GM18873 (cell line): ENCODE results near the gene EDN2.

Experiments
- ATAC-seq: cut with Tn5 transposase; IDR thresholded peaks from one replicate; pipeline ENCODE4 v1.9.1; 2021; ENCODE audit warnings: mild to moderate bottlenecking, moderate library complexity, moderate number of reproducible peaks; ENCODE audit not compliant: unreplicated experiment, low FRiP score

The EDN2 gene

DNA sequence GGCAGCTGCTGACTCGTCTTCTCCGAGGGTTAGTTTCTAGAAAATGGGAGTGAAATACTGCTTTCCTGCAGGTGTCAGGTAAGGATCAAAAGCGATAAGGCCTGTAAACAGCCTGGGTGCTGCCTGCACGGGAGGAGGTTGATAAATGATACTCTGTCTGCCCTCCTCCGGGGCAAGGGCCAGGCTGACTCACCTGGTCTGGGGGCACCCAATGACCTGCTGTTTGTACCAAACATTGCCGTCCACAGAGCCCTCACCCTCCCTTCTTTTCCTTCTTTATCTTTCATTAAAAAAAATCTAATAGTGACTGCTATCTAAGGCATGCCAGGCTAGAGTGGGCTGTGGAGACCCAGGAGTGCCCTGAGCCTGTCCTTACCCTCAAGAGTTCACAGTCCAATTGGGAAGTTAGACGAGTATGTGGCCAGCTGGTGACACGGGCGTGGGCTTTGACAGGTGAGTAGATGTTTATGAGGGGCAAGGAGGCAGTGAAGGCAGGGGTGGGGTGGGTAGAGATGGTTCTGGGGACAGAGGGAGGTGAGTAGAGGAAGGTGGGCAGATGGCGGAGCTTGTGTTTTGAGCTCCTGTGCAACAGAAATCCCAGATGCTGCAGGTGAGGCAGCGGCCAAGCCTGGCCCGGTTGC, 16.2 kb downstream of the EDN2 start:
- no peak for ATAC-seq

DNA sequence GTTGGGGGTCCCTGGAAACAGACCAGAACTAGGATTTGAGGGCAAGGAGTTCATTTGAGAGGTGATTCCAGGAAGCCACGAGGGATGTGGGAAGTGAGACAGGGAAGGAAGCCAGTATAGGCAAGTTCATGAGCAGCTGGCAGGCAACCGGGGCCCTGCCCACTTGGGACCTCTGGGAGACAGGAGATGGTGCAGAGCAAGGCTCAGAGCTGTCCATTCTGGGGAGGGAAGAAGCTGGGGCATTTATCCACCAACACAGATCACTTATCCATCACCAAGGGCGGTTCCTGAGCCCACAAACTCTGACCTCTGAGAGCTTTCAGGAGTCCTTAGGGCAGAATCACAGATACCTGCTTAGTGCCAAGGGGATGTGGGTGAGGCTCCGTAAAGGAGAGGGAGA, 16.8 kb downstream of the EDN2 start:
- no peak for ATAC-seq

DNA sequence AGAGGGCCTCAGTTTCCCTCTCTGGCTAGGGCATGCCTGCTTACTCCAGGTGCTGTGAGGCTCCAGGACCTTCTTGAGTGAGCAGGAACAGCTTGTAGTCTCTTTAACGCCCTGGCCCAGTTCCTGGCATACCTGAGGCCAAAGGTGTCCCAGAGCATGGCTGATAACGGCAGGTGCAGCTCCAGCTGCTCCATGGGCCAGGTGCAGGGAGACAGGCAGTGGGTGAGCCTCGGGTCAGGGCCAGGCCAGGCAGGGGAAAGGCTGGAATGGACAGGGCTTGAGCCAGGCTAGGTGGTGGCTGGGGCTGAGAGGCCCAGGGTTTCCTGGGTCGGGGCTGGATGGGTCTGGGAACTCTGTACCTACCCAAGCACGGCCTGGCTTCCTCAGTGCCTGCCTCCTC, 18.3 kb downstream of the EDN2 start:
- ATAC-seq, result no peak

DNA sequence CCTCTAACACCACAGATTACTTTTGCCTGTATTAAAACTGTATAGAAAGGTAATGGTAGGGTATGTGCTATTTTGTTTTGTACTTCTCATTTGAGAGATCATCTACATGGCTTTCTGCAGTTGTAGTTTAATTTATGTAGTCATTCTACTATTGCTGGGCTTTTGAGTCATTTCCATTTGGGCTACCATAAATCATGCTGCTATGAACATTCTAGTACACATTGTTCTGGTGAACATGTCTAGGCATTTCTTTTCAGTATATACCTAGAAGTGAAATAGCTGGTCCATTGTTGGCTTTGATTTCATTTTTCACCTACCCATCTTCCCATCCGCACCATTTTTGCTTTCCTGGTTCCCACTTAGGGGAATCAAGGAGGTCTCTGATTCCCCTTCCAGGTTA, 18.7 kb downstream of the EDN2 start:
- ATAC-seq, result no peak

DNA sequence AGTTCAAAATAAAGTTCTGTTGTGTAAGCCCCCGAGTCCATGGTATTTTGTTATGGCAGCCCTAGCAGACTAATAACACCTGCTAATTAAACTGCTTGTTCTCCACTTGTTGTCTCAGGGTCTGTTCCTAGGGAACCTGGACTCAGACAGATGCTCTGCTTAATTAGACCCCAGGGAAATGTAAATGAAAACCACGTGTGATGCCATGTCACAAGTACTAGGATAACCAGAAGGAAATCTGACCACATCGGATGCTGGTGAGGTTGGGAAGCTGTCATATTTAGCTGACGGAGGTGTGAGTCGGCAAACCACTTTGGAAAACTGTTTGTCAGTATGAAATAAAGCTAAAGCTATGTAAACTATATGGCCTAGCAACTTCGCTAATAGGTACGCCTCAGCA, 19.6 kb downstream of the EDN2 start:
- no peak for ATAC-seq

DNA sequence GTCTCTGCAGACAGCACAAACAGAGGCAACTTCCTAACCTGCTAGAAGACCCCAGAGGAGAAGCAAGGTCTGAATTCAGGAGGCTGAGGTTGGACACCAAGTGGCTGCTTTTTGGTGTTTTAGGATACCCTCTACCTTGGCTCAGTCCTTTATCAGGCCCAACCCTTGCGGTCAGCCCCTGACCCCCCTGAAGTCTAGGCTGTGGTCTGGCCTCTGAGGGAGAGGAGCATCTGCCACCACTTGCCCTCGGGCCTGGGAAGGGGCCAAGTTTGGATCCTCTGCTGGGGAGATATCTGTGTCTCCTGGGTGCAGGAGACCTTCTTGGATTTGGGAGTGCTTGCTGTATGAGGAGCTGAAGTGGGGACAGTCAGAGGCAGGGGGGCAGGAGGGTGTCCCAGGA, 21.0 kb downstream of the EDN2 start:
- ATAC-seq, result no peak

DNA sequence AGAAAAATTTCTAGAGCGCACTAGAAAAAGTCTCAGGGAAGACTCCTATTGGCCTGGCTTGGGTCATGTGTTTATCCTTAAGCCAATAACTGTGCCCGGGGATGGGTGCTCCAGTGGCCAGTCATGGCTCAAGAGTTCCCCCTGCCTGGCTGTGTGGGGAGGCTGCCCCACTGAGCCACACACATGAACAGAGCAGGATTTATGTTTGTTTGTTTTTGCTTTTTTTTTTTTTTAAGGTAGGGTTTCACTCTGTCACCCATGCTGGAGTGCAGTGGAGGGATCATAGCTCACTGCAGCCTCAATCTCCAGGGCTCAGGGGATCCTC, 21.8 kb downstream of the EDN2 start:
- ATAC-seq, result no peak

DNA sequence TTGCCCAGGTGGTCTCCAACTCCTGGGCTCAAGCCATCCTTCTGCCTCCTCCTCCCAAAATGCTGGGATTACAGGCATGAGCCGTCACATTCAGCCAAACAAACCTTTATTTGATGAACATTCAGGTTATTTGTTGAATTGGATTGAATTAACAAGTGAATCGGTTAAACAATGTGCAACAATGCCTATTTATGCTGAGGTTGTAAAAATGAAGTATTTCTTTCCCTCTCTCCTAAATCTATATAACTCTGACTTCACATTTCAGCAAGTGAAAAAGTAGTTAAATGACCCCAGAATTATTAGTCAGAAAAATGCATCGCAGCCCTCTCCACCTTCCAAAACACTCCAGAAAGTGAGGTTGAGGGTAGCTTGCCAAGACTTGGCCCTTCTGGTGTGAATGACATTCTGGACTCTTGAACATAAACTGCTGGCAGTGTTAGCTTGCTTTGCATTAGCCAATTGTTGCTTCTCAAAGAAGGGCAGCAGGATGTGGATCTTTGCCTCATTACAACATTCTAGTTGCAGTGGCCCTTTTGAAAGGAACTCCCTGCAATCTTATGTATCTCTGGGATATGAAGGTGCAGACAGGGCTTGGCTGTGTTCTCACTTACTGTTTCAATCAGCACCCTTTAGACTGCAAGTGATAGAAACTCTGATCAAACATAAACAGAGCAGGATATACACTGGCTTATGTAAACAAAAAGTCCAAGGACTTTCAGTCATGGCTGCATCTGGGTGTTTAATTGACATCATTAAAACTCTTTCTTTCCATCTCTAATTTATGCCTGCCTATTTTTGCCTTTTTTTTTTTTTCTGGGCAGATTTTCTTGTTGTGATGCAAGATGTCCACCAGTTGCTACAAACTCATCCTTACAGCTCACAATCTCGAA, 22.4 kb downstream of the EDN2 start:
- no peak for ATAC-seq

DNA sequence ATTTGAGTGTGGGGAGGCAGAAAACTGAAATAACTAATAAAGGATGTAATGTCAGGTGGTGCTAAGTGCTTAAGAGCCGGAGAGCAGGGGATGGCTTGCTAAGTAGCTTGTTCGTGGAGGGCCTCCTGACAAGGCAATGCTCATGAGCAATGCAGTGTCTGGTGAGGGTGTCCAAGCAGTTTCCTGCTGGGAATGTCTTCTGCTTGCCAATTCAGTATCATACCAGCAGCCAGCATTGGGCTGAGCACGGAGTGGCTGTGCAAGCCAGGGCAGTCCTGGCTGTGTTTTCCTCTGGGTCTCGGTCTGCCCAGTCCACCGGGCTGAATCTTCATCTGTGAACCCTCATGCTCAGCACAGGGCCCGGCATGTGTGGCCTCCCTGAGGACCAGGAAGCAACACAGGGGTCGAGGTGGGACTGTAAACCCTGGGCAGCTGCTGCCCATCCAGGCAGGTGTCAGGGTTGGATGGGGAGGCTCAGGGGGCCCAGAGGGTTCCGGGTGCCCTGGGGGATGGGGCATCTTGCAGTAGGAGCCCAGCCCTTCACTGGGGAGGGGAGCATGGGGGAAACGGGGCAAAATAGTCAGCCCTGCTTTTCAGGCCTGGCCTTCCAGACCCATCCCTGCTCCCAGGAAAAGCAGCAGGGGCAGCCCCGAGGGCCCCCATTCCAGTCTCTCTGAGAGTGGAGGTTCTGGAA, 27.5 kb downstream of the EDN2 start:
- no peak for ATAC-seq

DNA sequence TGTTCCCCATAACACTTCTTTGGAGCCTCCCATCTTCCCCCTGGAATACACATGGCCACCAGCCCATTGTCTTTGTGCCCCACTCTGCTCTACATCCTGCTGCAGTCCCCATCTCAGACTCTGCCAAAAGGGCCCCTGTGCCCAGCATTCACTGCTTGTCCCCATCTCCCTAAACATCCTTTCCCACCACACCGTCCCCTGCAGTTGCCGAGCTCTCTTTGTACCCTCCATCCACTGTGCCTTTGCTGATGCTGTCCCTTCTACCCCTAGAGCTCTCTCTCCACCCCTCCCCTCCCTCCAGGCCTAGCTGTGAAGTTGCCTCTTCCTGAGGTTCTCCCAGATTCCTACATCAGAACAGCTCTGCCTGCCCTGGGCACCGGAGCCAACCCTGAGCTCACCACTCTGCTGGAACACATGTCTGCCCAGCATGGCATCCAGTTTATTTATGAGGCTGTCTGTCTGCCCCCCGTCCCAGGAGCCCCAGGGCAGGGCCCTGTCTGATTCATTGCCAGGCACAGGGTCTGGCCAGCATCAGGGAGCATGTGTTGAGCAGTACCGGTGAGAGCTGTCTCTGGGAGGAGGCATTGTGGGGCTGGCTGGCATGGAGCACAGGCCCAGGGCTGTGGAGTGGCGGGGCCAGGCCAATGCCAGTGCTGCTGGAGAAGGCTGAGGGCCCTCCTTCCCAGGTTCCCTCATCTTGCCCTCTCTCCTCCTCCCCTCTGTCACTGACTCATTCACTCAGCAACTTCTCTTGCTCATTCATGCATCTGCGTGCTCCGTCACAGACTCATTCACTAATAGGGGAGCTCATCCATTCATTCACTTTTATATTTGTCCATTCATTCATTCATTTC, 28.8 kb downstream of the EDN2 start:
- ATAC-seq, result no peak

DNA sequence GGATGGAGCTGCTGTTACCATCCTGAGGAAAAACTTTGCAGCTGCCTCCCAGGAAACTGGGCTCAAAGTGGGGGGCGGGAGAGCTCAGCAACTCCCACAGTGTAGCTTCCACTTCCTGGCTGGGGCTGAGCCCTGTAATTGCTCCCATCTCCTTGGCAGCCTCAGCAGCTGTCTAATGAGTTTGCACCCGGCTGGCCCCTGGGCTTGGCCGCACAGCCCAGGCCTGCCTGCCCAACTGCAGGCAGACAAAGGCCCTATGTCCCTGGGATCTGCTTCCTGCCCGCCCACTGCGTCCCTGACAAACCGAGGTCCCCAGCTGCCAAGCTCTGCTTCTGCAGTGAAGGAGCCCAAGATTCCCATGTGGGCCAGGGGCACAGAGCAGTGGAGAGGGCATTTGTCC, 30.1 kb downstream of the EDN2 start:
- ATAC-seq, result no peak

DNA sequence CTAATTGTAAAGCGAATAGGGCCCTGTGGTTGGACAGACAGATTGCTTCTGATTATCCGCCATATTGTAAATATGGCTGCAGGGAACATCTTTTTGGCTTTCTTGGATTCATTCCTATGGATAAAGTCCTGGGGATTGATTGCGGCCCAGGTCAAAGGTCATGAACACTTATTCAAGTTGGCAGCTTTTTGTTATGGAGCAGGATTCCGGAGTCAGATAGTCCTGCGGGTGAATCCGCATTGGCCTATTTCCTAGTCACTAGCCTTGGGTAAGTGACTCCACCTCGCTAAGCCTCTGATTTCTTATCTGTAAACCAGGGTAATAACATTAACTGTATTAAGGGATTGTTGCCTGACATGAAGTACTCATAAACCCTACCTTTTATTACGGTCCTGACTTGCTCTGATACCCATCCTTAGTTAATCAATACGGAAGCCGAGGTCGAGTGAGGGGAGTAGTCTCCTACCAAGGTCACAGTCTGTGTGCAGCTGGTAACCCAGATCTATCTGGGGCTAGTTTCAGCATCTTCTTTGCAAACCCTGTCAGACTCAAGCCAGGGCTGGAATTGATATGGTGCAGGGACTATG, 31.7 kb downstream of the EDN2 start:
- ATAC-seq, result no peak

DNA sequence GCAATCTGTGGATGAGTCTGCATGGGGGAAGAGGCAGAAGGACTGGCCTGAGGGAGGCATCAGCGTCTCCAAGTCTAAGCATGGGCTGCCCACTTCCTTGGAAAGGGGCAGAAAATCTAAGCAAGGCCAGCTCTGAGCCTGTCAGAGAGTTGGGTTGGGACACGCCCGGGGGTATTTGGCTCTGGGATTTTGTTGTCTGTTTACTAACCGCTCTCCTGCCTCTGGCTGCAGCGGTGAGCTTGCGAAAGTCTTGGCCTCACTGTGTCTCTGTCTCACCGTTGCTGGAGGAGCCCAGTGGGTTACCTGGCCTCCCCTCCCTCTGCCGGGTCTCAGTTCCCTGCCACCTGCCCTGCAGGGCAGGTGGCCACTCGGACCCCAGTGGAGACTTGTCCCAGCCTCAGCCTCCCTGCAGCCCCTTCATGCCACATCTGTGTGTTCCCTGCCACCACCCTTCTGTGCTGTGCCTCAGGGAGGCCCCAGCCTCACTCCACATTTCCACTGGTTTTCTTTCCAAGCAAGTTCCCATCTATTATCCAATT, 33.7 kb downstream of the EDN2 start:
- no peak for ATAC-seq

DNA sequence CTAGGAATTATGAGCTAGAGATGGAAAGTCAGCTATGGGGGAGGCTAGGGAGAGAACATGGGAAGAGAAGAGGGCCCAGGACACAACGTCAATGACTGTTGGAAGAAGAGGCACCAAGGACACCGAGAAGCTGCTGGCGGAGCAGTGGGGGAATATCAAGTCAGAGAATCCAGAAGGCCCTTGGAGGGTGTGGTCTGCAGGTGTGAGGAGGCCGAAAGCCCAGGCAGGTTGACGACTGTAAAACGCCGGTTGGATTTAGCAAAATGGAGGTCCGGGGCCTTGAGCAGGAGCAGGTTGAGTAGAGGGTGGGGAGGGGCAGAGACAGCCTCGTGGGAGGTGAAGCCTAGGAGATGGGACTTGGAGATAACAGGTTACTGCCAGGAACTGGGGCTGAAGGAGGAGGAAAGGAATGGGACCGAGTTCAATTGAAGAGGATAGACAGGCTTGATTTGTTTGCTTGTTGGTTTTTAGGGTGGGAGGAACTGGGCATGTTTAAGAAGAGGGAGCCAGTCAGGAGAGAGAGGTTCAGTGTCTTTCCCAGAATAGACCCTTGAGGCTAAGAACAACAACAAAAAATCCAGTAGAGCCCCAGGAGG, 35.1 kb downstream of the EDN2 start:
- ATAC-seq, result no peak

DNA sequence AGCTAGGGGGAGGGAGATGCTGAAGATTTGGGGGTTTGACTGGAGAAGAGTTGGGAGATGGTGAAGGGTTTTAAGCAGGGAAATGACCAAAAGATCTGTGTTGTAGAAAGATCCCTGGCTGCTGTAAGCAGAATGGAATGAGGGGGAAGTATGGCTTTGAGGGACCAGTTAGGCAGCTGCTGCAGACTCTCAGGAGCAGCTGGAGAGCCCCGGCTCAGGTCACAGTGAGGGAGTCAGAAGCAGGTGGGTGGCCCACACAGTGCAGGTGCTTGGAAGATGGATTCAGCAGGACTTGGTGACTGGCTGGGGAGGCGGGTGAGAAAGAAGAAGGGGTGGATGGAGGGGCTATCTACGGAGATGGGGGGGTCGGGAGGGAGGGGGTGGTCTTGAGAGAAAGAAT, 35.7 kb downstream of the EDN2 start:
- ATAC-seq, result no peak

DNA sequence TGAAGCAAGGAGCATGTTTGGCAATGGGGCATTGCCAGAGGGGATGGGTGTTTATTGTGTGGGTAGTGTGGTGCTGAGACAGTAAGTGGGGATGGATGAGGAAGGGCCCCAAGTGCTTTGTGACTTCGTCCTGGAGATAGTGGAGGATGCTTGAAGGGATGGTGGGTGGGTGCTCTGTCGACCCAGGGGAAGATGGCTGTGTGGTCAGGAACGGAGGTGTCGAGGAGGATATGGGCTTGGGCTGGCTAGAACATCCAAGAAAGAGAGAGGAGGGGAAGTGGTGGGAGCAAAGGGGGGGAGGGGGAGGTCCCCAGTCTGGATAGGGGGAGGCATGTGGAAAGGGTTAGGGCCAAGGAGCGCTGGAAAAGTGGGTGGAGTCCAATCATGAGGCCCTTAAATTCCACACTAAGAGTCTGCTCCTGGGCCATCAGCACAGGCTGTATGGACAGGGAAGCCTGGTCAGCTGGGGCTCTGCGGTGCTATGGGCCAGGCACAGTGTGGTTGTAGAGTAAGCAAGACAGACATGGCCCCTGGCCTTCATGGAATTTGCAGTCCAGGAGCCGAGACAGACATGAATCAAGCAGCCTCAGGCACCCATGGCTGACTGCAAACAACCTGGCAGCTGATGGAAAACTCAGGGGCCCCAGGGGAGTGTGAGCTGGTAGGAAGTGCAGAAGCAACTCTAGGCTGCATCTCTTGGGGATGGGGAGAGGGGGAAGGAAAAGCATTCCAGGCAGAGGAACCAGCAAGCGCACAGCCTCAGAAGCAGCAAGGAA, 36.3 kb downstream of the EDN2 start:
- no peak for ATAC-seq

DNA sequence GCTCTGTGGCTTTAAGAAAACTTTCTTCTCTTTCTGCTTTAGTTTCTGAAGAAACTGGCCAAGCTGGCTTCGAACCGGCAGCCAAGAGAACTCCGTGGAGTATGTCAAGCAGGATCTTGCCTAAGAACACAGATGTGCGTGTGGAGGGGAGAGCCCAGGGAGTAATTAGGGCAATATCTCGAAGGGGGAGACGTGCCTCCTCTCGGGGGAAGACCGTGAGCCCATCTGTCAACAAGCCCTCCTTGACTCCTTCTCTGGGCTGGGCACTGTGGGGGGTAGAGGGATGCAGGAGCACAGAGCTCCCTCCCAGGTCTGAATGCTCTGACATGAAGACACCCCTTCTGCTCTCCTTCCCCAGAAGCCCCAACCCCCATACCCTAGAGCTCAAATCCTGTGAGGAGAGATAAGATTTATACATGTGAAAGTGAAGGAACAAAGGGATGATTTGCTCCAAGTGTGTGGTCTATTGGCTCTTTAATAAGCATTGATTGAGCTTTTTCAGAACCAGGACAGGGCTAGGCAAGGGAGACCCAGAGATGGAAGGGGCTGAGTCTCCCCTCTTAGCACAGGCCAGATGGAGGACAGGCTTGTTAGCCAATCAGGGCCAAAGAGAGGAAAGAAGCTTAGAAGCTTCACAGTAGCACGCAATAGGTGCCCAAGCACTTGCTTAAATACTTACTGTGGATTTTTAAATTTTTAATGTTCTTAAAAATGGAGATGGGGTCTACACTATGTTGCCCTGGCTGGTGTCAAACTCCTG, 37.5 kb downstream of the EDN2 start:
- no peak for ATAC-seq

DNA sequence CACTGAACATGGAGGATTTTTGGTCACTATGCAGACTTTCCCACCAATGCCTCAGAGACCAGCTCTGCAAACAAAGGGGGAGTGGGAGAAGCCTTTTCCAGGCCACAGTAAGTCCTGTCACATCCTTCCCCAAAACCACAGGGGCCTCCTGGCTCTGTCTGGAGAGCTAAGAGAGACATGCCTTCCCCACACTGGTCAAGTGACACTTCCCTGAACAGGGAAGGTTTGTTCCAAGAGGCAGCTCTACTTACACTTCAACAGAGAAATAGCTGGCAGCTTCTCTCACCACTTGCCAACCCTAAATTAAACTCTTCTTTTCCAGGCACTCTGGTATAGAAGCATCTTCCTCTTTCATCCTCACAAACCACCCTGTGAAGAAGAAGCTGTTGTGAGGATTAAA, 39.7 kb downstream of the EDN2 start:
- no peak for ATAC-seq
